ENCODE measurements around the gene ARCN1. TPM values are rescaled to one million over a fixed set of nuclear protein-coding genes. Genes with fewer than 3 reads are reported as not detected.
"Not testable (repeated sequence)": the region's sequence is repeated elsewhere in the genome, so short reads cannot be mapped to it uniquely, and the experiment has no call there.

Gene ARCN1
- total RNA-seq, 1 donor = 210 TPM

GRCh38 chr11:118594984-118595383 is 22.8 kb downstream of the ARCN1 start:
- peak; percentile 77 for DNase-seq (ENCODE audit: low read depth)
- not testable (repeated sequence) for H3K4me3 ChIP-seq (ENCODE audit: low read depth, low read length)
- TF ChIP-seq, protein P1, sequence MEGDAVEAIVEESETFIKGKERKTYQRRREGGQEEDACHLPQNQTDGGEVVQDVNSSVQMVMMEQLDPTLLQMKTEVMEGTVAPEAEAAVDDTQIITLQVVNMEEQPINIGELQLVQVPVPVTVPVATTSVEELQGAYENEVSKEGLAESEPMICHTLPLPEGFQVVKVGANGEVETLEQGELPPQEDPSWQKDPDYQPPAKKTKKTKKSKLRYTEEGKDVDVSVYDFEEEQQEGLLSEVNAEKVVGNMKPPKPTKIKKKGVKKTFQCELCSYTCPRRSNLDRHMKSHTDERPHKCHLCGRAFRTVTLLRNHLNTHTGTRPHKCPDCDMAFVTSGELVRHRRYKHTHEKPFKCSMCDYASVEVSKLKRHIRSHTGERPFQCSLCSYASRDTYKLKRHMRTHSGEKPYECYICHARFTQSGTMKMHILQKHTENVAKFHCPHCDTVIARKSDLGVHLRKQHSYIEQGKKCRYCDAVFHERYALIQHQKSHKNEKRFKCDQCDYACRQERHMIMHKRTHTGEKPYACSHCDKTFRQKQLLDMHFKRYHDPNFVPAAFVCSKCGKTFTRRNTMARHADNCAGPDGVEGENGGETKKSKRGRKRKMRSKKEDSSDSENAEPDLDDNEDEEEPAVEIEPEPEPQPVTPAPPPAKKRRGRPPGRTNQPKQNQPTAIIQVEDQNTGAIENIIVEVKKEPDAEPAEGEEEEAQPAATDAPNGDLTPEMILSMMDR (IDR thresholded peaks at IDR 0.05; ENCODE audit: insufficient read depth, low read length) = peak; percentile 51

DNA sequence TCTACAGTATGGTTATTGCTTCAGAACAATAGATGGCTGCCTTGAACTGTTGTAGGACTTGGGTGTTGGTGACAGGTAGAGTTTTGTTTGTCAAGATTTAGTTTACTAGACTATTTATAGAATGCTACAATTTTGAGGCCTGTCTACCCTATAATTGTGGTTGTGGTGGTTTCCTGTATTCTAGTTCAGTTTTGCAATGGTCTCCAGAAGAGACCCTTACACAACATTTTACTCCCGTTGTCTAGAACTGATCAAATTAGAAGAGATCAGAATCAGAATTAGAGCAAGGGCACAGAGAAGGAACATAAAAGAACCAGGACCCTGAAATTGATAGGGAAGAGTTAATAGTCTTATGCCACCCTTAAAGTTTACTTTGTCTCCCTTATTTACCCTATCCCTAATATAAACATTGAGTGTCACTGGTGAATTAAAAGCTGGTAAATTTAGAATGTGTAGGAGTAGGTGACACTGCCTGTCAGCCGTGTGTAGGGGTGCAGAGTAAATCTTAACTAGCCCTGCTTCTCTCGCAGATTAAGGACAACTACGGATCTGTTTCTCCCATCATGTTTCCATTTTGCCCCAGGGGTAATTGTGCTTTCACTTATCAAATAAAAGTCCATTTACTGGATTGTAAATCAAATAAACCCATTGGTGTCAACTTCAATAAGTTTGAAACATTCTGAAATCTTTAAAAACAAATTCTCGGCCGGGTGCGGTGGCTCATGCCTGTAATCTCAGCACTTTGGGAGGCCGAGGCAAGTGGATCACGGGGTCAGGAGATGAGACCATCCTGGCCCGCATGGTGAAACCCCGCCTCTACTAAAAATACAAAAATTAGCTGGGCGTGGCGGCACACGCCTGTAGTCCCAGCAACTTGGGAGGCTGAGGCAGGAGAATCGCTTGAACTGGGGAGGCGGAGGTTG is 24.3 kb downstream of the ARCN1 start:
- H3K4me3 ChIP-seq (ENCODE audit: low read depth, low read length) = no peak overlapping the region
- DNase-seq (ENCODE audit: low read depth) = no peak
- TF ChIP-seq, protein P1 (IDR thresholded peaks at IDR 0.05; ENCODE audit: insufficient read depth, low read length) = no peak

GRCh38 chr11:118597556-118597955 is 25.3 kb downstream of the ARCN1 start:
- TF ChIP-seq, protein P1 (IDR thresholded peaks at IDR 0.05; ENCODE audit: insufficient read depth, low read length) = no peak
- DNase-seq (ENCODE audit: low read depth) = no peak
- H3K4me3 ChIP-seq (ENCODE audit: low read depth, low read length) = no peak overlapping the region

DNA sequence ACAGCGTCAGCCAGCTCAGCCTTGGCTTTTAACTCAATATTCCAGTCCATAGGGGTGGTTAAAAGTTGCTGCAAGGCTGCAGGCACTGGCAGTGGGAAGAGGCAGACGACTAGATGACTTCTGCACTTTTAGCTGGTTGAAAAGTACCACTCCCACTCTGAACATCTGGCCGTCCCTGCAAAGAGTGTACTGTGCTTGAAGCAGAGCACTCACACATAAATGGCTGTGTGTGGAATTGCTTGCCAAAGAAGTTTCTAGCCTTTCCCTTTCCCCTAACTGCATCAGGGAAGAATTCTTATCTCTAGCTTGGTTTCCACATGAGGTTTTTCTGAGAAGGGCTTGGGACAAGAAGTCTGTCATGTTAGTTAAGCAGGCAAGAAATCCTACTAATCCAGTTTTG is 30.1 kb downstream of the ARCN1 start:
- H3K4me3 ChIP-seq (ENCODE audit: low read depth, low read length) = no peak overlapping the region
- peak; percentile 76 for DNase-seq (ENCODE audit: low read depth)
- TF ChIP-seq, protein P1 (IDR thresholded peaks at IDR 0.05; ENCODE audit: insufficient read depth, low read length) = no peak

DNA sequence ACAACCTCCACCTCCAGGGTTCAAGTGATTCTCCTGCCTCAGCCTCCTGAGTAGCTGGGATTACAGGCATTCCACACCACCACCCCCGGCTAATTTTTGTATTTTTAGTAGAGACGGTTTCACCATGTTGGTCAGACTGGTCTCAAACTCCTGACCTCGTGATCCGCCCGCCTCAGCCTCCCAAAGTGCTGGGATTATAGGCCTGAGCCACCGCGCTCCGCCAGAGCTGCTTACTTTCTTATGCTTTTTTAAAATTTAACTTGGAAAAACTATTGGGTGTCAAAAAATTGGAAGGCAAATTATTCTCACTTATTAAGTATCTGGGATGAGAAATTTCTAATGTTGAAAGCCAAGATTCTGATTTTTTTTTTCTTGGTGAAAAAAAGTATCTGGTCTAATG is 31.5 kb downstream of the ARCN1 start:
- not testable (repeated sequence) for DNase-seq (ENCODE audit: low read depth)

GRCh38 chr11:118604566-118604965 is 32.4 kb downstream of the ARCN1 start:
- TF ChIP-seq, protein P1 (IDR thresholded peaks at IDR 0.05; ENCODE audit: insufficient read depth, low read length) = no peak
- DNase-seq (ENCODE audit: low read depth) = peak; percentile 23
- no peak overlapping the region for H3K4me3 ChIP-seq (ENCODE audit: low read depth, low read length)

More for the DNA sequence above, 31.5 kb downstream of the ARCN1 start:
- H3K4me3 ChIP-seq (ENCODE audit: low read depth, low read length) = not testable (repeated sequence)

DNA sequence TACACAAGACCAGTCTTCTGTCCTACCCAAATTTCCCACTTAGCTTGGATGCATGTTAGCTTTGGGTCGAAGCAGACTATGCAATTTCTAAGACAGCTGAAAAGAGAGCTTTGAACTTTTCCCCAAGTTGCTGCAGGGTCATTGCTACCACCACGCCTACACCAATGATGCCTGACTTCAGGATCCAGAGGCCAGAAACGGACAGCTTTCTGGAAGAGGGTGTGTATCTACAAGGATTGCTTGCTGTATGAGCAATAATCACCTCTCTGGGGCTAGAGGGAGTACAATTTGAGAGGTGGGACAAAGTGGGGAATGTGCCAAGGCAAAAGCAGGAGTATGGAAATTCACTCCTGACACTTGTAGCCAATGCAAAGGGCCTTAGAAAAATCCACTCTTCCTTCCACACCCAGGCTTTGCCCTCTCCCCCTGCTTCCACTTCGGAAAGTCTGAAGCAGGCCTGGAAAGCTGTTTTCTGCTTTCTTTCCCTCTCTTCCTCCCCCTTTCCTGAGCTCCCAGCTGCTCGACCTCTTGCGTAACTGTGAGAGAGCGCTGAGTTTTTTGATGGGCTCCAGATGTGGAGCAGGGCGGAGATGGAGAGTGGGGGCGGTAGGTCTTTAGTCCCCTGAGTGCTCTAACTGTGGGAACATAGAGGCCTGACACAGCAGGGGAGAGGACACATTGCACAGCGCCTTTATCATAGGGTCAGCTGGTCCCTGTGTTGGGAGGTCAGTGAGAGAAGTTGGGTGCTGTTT is 33.1 kb downstream of the ARCN1 start:
- peak overlapping the region; percentile 22 for H3K4me3 ChIP-seq (ENCODE audit: low read depth, low read length)
- DNase-seq (ENCODE audit: low read depth) = peak; percentile 97
- TF ChIP-seq, protein P1 (IDR thresholded peaks at IDR 0.05; ENCODE audit: insufficient read depth, low read length) = no peak

All from fibroblast of the aortic adventitia (primary cell).